NCI-H2029 treated with DMSO at 0.1 percent for 48 hours (cell line): ENCODE results near the gene XDH.

Experiments used
- DNase-seq: peaks from one replicate; lab custom pipeline; 2025; lab: John Stamatoyannopoulos, UW

Gene XDH

DNA sequence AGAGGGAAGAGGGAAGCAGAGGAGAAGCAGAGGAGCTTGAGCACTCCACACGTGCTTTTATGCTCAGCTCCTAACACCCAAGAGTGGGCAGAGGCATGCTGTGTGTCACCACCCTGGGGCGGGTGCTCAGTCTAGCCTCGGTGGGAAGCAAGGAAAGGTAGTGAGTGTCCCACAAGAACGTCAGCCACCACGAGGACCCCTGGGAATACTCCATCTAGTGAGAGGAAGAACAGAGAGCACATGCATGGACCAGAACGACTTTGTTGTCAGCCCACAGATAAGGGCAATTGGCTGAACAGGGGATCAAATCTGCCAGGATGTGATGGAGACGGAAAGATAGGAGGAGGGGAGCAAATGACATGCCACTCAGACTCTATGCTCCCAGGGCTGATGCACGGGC lies 83.4 kb downstream of the XDH start:
- no peak for DNase-seq

DNA sequence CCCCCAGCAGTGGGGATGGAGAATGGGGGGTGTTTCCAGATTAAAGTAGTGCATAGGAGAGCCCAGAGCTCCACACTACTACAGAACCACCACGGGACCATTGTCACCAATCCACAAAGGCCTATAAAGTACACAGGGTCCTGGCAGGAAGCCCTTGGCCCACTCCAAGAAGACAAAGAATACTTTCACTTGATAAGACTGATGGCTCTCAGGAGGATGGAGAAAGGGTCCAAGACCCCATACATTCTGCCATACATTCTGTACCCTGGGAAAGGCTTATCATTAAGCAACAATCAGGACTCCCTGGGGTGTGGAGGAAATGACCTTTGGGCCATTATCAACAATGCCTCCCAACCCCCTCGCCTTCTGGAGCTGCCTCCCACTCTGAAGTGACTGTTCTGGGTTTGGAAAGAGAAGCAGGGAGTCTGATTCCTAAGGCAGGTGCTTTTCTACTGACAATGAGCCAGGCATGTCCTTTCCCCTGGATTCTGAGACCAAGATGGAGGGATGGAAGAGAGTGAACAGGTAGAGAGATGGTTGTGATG lies 85.4 kb downstream of the XDH start:
- DNase-seq: no peak

- no peak for DNase-seq
These were observed 86.5 kb downstream of the XDH start for GRCh38 chr2:31328026-31328425.

DNA sequence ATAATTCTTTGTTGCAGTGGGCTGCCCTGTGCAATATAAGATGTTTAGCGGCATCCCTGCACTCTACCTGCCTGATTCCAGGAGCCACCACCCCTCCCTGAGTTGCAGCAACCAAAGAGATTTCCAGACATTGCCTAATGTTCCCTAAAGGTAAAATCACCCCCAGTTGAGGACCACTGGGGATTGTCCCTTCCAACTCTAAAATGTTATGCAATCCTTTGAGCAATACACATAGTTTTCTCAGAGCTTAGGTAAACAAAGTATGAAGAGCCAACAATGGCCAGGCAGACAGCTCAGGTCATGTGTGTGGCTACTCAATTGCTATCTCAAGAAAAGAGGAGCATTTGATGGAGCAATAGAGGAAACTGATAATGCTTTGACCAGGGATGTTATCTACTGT lies 87.0 kb downstream of the XDH start:
- no peak for DNase-seq

DNA sequence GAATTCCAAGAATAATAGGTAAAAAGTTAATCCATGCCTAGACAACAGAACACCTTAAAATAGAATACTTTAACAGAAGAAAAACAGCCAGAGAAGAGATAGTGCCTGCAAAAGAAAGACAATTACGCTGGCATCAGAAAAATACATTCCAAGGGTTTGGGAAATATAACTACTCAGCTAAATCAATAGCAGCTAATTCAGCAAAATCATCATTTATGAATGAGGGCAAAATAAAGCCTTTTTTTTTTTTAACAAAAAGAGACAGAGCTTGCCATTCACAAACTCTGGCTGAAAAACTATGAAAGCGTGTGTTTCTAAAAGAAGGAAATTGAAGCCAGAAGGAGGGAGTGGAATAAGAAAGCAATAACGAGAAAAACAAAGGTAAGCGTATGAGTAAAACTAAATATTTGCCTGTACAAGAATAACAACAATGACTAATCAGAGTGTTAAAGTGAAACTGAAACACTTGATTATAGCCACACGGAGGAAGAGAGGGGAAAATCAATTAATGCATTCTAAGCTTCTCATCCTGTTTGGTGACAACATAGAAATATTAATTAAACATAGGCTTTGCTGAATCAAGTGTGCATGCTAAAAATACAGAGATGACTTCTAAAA lies 90.4 kb downstream of the XDH start:
- DNase-seq: no peak

DNA sequence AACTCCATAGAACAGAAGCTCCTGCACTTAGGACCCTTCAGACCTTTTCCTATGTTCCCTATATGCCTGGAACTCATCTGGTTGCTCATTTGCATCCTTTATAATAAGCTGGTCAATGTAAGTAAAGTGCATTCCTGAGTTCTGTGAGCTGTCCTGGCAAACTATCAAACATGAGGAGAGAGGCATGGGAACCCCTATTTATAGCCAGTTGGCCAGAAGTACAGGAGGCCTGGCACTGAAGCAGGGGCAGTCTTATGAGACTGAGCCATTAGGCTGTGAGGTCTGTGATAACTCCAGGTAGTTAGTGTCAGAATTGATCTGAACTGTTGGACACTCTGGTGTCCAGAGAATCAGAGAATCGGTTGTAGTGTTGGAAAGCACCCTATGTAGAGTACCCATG lies 92.2 kb downstream of the XDH start:
- DNase-seq: no peak

DNA sequence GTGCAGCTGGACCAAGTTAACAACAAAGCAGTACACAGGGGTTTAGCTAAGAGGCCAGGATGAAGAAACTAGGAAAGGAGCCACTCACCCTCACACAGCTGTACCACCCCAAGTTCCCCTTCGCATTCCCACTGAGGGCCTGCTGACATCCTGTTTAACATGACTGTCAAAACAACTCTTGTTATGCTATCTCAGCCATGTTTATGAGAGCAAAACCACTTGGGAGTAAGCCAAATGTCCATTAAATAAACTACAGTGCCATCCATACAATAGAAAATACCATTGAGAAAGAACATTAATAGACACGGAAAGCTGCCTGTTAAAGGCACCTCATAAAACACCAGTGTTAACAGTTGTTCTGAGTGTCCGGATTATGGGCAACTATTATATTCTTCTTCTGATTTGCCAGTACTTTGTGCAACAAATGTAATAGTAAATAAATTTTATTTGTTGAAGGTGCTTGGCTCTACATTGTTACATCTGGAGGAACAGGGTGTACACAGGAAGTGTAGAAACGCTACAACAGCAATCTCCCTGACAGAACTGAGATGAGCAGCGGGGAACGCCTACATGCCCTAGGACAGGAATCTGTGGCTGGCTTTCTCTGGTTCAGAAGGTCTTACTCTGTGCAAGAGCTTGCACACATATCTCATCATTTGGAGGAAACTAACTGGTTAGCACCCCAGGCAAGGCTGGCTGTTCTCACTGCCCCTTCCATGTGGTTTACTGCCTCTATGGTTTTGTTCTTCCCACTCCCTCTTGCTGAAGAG lies 95.0 kb downstream of the XDH start:
- peak; percentile 48 for DNase-seq

GRCh38 chr2:31318361-31319336 lies 95.9 kb downstream of the XDH start:
- DNase-seq: no peak

- no peak for DNase-seq
These were observed 97.1 kb downstream of the XDH start for GRCh38 chr2:31317396-31317795.

GRCh38 chr2:31314761-31315160 lies 99.8 kb downstream of the XDH start:
- DNase-seq: no peak

GRCh38 chr2:31312898-31313297 lies 101.6 kb downstream of the XDH start:
- no peak for DNase-seq

DNA sequence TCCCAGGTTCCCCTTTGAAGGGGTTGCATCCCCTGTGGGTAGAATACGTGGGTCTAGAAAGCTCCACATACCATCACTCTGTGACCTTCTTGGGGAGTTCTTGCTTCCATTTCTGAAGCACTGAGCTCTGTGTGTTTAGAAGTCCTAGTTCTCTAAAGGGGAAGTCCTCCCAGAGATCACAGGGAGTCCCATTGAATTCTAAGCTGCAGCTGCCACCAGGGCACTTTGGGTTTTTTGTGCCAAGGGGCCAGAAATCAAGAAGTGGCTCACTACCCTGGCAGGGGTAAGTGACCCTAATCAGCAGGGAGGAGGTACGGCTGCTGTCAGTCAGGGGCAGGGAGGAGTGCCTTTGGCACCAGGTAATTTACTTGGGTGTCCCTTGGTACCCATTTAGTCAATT lies 109.7 kb downstream of the XDH start:
- no peak for DNase-seq

GRCh38 chr2:31302940-31303563 lies 111.5 kb downstream of the XDH start:
- DNase-seq: no peak

DNA sequence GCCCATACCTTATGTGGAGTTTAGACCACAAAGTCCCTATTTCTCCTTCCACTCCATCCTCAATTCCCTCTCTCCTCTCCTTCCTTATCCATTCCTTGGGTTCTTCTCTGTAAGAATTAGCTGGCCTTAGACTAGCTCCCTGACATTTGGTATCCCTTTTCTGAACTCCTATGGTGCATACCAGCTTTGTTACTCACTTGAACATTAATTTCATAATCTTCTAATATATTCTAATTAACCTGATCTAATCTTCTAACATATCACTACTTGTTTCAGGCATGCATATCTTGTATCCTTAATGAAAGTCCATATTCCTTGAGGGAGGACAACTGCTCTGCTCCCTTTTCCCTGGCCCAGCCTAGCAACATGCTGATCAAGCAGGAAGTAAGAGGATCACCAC lies 114.2 kb downstream of the XDH start:
- DNase-seq: no peak

- DNase-seq: no peak
These were observed 115.0 kb downstream of the XDH start for GRCh38 chr2:31299547-31299946.

DNA sequence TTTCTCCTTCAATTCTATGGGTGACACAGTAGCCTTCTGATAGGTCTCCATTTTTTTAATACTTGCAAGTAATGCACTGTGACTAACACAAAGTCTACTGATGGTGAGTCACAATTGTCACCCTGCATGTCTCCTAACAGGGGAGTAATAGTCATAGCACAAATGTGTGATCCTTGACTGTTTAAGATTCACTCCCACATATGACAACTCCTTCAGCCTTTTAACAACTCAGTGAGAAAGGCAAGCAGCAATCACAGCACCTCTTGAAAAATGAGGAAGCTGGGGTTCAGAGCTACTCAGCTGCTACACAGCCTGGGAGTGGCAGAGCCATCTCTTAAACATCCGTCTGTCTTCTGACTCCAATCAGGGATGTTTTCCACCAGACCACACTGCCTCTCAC lies 116.8 kb downstream of the XDH start:
- no peak for DNase-seq

GRCh38 chr2:31296641-31297287 lies 117.8 kb downstream of the XDH start:
- DNase-seq: no peak

DNA sequence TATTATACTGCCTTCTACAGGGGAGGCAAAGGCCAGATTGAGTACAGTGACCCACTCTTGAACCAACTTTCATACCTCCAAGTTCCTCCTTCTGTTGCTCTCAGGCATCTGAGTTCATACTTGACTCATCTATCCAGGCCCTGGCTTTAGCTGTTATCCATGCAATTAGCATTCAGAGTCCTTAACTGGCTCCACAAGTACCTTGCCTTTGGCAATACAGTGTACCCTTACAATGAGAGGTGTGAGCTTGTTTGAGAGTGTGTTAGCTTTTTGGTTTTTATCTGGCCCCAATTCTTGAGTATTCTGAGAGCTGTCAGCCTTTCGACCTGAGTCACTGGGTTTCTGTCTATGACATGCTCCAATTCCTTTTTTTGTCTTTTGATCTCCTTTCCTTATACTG lies 120.3 kb downstream of the XDH start:
- DNase-seq: no peak

GRCh38 chr2:31287654-31288053 lies 126.9 kb downstream of the XDH start:
- no peak for DNase-seq

DNA sequence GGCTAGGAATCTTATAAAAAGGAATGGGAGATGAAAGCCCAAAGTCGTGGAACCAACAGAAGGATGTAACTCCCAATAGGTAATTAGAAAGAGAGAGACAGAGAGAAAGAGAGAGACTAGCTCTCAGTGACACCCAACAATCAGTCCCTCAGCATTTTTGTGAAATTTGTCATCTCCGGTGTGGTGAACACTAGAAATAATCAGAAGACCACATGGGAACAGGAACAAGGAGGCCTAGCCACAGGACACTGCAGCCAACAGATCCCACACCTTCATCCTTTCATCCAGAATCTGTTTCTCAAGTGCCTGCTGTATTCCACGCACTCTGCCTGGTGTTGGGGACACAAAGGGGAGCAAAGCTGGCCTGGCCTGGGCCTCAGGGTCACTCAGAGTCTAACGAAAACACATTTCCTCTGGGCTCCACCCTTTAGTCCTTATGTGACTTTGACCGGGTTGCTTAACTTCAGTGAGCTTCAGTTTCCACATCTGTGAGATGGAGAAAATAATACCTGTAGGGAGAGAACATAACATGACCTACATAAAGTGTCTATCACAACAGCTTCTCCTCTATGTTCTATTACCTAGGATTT lies 127.5 kb downstream of the XDH start:
- no peak for DNase-seq

DNA sequence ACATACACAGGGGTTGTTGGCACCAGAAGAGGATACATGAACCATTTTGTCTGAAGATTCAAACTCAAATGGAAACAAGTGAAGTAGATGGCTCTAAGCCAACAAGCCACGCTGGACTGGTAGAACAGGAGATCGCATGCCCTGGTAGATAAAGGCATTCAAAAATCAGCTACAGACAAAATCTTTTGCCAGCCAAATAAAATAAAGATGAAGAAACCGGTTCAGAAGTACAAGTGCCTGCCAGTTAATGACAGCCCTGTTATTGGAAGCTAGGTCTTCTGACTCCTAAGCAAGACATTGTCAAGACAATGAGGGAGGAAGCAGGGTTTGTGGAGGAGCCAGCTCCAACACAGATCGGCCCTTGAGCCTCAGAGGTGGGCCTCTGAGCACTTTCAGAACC lies 128.3 kb downstream of the XDH start:
- peak; percentile 42 for DNase-seq
